Stimulated activated CD4-positive, alpha-beta T cell treated with anti-CD3 and anti-CD28 coated beads, Interleukin-2, amount 100 ng/mL, for 4 hours (primary cell): ENCODE measurements around the gene ADAMTSL5.
"Not testable (repeated sequence)": the region's sequence is repeated elsewhere in the genome, so short reads cannot be mapped to it uniquely, and the experiment has no call there.

ENCODE experiments used
- DNase-seq: peaks from one replicate; pipeline ENCODE4 v3.0.0-alpha.2; 2020; ENCODE audit warnings: low read depth

Gene ADAMTSL5

GRCh38 chr19:1530856-1531255, 18.0 kb upstream of the ADAMTSL5 start:
- not testable (repeated sequence) for DNase-seq

GRCh38 chr19:1529430-1529816, 16.6 kb upstream of the ADAMTSL5 start:
- no peak for DNase-seq

GRCh38 chr19:1528596-1529429, 16.0 kb upstream of the ADAMTSL5 start:
- DNase-seq, result no peak

GRCh38 chr19:1527650-1528309, 15.0 kb upstream of the ADAMTSL5 start:
- DNase-seq, result no peak

GRCh38 chr19:1526979-1527649, 14.3 kb upstream of the ADAMTSL5 start:
- no peak for DNase-seq

GRCh38 chr19:1526066-1526778, 13.4 kb upstream of the ADAMTSL5 start:
- DNase-seq, result no peak

GRCh38 chr19:1525343-1525742, 12.5 kb upstream of the ADAMTSL5 start:
- DNase-seq, result no peak

DNA sequence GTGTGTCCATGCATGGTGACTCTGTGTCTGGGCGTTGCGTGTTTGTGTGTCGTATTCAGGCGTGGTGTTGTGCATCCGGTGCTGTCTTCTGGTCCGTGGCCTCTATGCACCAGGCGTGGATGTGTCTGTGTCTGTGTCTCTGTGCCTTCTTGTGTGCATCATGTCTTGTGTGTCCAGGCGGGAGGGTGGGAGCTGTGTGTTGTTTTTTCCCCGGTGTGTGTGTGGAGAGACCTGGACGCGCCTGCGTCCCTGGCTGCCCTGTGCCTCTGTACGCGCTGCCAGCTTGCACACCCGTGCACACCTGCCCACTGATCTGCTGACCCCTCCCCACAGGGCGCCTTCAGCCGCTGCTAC, 12.1 kb upstream of the ADAMTSL5 start:
- no peak for DNase-seq

DNA sequence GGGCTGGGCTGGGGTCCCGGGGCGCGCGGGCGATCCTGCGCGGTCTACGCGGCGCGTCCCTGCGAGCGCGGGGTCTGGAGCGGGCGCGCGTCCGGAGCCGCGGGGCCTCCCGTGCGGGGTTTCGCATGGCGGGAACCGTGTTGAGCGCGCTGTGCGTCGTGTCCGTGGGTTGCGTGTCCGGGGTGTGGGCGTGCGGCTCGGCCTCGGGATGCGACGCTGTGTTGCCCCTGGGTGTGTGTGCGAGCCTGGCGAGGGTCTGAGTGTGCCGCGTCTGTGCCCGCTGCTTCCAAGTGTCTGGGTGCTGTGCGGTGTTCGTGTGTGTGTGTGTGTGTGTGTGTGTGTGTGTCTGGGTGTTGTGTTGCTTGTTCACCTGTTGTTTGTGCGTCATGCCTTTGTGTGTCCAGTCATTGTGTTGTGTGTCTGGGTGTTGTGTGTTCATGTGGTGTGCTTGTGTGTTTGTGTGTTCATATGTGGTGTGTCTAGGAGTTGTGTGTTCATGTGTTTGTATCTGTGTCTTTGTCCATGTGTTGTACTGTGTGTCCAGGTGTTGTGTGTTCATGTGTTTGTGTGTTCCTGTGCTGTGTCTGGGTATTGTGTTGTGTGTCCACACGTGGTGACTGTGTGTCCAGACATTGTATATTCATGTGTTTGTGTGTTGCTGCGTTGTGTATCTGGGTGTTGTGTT, 11.6 kb upstream of the ADAMTSL5 start:
- DNase-seq, result no peak

DNA sequence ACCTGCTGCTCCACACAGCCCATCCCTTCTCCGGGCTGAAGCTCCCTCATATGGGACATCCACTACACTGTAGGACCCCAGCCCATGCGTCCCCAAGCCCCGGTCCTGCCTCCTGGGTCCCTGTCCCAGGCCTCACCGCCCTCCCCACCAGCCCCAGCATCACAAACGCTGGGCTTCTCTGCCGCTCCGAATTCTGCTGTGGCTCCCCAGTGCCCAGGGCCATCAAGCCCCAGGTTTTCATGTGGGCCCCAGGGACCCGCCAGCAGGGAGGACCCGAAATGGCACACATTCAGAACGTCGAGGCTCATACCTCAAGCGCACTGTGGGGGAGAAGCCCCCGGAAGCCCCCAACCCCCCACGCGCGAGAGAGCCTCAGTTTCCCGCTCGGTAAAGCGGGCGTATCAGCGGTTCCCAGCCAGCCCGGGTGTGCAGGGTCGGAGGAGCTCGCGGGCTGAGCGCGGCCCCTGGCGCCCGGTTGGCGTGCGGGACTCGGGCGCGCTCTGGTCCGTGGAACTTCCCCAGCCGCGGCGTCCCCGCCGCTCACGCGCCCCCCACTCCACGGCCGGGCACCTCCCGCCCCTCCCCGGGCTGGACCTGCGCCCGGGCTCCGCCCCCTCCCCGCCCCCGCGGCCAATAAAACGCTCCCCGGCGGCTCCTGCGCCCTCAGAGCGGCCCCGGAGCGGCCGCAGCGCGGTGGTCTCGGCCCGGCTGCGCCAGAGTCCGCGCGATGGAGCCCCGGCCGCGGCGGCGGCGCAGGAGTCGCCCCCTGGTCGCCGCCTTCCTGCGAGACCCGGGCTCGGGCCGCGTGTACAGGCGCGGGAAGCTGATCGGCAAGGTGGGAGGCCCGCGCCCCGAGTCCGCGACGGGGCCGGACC, 10.8 kb upstream of the ADAMTSL5 start, which contains the start of gene PLK5:
TSS of gene PLK5 (plus strand) at position 666 of the 875 bp plus-strand sequence. CDS start 2,920 bp downstream, outside the sequence.
- DNase-seq, result no peak

DNA sequence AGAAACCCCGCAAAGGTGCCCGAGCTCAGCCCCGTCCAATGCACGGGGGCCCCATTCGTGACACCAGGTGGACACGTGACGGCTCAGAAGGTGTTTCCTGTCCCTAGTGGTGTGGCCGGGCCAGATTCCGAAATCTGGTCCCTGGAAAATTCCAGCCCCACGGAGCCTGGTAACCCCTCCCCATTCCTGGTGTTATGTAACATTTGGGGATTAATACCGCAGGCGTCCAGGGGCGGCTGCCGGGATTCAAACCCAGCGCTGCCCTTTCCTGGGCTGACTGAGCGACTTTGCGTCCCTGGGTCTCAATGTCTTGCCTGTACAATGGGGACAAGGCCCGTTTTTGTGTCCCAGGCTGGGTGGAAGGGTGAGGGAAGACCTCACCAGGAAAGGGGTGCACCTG, 10.0 kb upstream of the ADAMTSL5 start:
- DNase-seq, result no peak

- no peak for DNase-seq
Observed at GRCh38 chr19:1522061-1522460, 9.2 kb upstream of the ADAMTSL5 start.

DNA sequence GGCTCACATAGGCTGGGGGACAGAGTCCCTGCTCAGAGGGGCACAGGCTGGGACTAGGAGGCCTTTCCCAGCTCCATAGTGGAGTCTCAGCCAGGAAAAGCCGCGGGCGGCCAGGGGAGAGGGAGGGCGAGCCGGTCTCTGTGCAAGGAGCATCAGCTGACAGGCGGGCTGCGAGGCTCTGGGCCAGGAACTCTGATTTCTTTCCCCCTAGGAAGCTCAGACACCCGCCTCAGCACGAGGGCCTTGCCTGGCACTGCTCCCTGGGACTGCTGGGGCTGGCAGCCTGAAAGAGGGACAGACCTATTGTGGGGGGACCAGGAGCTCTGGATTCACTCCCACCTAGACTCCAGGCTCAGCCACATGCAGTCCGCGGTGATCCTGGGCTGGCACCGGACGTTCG, 8.8 kb upstream of the ADAMTSL5 start:
- DNase-seq, result no peak

DNA sequence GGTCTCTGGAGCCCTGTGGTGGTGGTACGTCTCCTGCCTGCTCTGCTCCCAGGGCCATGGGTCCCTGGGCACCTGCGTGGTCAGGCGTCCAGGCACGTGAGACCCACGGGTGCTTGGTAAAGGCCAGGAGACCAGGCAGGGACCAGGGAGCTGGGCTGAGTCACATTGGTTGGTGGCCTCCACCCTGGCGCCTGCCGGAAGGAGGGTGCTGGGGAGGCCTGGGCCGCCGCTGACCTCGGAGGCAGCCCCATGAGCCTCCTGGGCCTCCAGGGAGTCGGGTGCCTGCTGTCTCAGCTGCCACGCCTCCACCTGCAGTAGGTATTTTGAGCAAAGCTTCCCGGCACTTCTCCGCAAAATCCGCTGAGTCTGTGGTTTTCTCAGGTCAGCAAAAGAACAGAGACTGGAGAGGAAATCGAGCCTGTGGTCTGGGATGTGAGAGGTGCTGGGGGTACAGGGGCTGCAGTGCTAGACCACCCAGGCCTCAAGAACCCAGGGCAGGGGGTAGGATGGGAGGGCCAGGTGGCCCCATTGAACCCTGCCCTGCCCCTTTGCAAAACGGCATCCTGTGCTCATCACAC, 7.5 kb upstream of the ADAMTSL5 start:
- DNase-seq, result no peak

DNA sequence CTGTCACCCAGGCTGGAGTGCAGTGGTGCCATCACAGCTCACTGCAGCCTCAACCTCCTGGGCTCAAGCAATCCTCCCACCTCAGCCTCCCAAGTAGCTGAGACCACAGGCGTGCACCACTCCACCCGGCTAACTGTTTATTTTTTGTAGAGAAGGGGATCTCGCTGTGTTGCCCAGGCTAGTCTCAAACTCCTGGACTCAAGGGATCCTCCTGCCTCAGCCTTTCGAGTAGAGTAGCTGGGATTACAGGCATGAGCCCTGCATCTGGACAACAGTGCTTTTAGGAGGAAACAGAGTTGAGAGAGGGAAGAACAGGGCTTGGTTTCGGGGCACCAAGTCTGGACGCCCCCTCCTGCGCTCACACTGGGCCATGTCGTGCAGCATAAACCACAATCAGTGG, 7.0 kb upstream of the ADAMTSL5 start:
- not testable (repeated sequence) for DNase-seq

GRCh38 chr19:1518471-1518870, 5.7 kb upstream of the ADAMTSL5 start:
- no peak for DNase-seq

DNA sequence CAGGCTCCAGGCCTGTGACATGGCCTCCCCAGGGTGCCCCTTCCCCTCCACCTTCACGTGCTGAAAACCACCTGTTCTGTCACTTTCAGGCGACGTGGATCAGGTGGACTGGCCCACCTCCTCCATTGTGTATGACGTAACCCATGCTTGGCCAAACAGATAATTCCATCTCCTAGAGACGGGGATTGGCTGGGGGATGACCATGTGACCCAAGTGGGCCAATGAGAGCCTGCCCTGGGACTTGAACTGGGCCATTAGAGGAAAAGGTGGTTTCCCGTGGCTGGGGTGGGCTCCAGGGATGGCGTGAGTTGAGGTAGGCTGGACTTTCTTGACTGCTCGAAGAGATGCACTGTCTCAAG, 3.6 kb upstream of the ADAMTSL5 start:
- DNase-seq, result no peak

DNA sequence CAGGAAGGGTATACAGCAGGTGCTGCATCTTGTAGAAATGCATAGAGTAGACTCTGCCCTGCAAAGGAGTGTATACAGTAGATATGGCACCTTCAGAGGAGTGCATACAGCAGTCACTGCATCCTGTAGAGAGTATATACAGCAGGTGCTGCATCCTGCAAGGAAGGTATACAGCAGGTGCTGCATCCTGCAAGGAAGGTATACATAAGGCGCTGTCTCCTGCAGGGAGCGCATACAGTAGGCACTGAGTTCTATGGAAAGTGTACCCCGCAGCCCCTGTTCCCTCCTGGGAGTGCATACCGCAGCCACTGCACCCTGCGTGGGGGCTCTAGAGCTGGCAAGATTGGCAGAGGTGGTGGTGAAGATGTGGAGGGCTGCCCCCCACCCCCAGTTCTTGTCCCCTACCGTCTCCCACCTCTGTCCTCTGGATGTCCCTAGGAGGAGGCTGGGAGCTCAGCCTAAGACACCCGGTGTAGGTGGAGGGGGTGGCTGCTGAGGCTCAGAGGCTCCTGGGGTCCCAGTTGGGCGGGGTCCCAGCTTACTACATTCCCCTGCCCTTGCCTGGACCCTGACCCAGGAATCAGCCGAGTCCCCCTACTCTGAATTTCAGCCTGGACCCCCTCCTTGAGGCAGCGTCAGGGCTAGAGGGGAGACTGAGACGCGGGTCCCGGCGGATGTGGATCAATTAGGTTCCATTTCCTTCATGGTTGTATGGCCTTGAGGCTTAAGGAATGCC, 2.3 kb upstream of the ADAMTSL5 start:
- DNase-seq, result no peak

DNA sequence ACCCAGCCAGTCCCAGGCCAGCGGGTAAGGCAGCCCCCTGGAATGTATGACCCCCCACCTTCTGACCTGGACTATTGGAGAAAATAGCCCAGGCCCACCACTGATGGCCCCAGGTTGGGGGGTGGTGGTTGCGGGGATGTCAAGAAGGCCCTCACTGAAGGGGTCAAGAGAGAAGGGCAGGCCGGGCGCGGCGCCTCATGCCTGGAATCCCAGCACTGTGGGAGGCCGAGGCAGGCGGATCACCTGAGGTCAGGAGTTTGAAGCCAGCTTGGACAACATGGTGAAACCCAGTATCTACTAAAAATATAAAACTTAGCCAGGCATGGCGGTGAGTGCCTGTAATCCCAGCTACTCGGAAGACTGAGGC, 1.5 kb upstream of the ADAMTSL5 start:
- no peak for DNase-seq
